CD4-positive, alpha-beta T cell treated with Interleukin-15 for 1 hour (primary cell): ENCODE results near the gene COX7A1.
"Not testable (repeated sequence)": the region's sequence is repeated elsewhere in the genome, so short reads cannot be mapped to it uniquely, and the experiment has no call there.

ENCODE experiments used
- DNase-seq: peaks from one replicate; pipeline ENCODE4 v3.0.0-alpha.2; 2020

Gene COX7A1

DNA sequence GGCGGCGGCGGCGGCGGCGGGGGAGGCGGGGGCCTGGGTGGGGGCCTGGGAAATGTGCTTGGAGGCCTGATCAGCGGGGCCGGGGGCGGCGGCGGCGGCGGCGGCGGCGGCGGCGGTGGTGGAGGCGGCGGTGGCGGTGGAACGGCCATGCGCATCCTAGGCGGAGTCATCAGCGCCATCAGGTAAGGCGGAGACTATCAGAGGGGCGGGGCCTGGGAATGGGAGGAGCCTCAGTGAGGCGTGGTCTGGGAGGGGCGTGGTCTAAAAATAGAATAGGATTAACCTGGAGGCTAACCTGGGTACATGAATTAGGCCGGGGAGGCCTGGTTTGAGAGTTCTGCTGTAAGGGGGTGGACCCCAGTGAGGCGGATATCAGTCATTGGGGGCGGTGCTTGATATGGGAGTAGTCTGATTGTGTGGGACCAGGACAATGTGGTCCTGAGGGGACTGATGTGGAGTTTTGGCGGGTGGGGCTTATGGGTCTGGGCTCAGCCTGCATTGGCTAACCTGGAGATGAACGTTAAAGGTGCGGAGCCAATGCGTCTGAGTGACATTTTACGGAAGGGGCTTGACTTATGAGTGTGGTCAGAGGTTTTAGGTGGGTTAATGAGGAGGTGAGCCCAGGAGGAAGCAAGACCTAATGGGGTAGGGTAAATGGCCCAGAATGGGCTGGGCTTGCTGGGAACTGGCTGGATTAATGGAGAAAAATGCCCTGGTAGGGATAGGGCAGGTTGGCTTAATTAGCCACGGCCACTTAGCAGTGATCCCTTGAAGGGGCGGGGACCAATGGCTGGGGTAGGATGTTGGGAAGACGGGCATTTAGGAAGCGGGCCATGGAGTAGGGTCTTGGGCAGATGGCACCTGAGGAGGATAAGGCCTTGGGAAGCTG, 11.0 kb downstream of the COX7A1 start:
- DNase-seq = peak; percentile 88

GRCh38 chr19:36140304-36141038, 11.8 kb downstream of the COX7A1 start:
- peak; percentile 72 for DNase-seq

DNA sequence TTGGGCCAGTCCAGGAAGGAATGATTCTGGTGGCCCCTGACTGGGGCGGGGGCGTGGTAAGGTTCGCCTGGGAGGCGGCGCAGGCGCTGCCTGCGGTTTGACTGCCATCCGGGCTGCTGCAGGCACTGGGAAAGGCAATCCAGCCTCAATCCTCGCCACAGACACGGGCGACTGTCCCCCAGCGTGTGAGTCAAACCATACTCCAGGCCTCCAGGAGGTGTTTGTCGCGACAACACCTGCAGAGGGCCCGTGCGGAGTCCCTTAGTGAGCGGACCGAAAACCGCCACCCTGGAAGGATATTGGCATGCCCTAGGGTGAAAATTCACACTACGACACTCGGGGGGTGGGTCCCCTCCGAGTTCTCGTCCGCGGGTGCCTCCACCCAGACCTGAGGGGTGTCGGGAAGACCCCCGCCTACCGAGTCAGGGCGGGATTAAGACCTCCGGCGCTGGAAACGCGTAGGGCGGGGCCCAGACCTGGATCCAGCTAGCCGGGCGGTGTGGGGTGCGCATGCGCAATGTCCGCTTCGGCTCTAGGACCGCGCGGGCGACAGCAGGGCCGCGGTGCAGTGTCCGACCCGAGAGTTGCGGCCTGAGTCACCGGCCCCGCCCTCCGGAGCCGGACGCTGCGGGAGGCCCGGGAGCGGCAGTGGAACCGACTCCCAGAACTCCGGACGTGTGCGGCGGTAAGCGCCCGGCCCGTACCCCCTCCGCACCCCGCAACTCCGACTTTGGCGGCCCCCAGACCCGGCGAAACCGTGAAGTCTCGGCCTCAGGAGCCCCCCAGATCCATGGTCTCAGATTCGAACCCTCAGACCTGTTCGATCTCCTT, 12.6 kb downstream of the COX7A1 start, which contains the start of gene CAPNS1:
CAPNS1 (plus strand) TSS at position 594 of the 831 bp plus-strand sequence. CDS start 946 bp downstream, outside the sequence.
- DNase-seq = peak; percentile 94

- no peak for DNase-seq
Observed at GRCh38 chr19:36139120-36139472, 13.2 kb downstream of the COX7A1 start.

DNA sequence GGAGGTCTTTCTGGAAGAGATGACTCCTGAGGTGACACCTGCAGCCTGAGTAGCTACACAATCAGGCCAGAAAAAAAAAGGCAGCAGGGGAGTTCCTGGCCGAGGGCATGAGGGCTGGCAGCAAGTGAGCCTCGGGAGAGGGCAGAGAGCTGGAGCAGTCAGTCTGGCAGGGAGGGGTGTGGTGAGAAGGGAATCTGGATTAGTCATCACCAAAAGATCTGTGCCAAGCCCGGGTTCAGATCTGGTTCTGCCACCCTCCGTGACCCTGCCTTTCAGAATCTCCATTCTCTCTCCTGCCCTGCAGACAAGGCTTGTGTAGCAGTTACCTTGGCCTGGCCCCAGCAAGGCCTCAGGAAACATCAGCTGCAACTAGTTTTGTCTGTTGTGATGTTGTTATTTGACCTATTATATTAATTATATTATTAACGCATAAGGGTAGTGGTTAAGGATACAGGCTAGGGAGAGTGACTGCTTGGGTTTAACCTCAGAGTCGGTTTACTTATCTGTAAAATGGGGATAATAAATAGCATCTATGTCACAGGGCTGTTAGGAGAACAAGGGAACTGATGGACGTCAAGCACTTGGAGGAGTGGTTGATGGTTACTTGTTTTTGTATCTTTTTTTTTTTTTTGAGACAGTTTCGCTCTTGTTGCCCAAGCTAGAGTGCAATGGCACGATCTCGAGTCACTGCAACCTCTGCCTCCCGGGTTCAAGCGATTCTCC, 15.1 kb downstream of the COX7A1 start:
- peak; percentile 36 for DNase-seq

- not testable (repeated sequence) for DNase-seq
Observed at GRCh38 chr19:36134867-36135266, 17.4 kb downstream of the COX7A1 start.

- DNase-seq = peak; percentile 67
Observed at GRCh38 chr19:36131221-36131620, 21.0 kb downstream of the COX7A1 start.

DNA sequence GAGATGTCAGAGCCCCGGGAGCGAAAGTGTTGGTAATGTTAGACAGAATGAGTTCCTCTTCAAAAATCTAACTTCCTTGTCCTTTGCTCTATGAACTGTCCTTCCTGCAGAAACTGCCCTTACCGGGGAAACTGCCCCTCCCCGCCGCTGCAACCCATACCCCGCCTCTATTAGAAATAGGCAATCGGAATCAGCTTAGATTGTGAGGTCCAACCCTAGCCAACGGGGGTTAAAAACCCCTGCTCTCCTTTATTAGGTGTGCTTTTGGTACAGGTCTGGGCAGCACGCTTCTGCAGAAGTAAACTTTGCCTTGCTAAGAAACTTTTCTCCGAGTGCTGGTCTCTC, 23.9 kb downstream of the COX7A1 start:
- DNase-seq = no peak

GRCh38 chr19:36125557-36125956, 26.7 kb downstream of the COX7A1 start:
- DNase-seq = no peak

DNA sequence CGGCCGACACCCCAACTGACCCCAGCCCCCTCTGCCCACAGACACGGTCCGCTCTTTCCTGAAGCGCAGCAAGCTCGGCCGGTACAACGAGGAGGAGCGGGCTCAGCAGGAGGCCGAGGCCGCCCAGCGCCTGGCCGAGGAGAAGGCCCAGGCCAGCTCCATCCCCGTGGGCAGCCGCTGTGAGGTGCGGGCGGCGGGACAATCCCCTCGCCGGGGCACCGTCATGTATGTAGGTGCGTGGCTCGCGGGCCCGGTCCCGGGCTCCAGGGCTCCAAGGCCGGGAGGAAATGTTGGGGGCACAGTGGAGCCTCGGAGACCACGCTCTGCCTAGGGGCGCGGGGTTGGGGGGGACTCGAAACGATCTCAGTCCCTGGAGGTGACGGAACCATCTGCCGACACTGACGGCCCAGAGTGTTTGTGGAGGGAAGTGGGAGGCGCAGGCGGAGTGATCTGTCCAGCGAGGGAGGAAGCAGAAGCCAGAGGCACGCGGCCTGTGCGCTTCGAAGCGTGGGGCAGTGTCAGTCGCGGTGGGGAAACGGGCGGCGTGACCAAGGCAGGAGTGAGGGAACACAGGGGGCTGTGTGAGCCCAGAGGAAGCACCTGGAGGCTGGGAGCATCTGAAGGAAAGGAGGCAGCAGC, 30.6 kb downstream of the COX7A1 start:
- DNase-seq = no peak

DNA sequence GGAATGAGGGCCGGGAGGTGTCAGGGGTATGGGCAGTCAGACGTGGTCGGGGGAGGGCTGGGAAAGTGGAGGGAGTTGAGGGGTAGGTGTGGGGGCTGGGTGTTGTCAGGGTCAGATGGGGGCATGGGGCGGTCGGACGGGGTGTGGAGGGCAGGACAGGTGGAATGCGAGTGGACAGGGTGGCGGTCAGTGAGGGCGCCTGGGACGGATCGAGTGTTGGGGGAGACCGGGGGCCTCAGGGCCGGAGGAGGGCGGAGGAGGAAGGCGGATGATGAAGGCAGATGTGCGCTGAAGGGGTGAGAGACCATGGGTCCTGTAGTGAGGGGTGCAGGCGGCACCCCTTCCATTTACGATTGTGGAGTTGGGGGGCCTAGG, 31.3 kb downstream of the COX7A1 start:
- DNase-seq = no peak

DNA sequence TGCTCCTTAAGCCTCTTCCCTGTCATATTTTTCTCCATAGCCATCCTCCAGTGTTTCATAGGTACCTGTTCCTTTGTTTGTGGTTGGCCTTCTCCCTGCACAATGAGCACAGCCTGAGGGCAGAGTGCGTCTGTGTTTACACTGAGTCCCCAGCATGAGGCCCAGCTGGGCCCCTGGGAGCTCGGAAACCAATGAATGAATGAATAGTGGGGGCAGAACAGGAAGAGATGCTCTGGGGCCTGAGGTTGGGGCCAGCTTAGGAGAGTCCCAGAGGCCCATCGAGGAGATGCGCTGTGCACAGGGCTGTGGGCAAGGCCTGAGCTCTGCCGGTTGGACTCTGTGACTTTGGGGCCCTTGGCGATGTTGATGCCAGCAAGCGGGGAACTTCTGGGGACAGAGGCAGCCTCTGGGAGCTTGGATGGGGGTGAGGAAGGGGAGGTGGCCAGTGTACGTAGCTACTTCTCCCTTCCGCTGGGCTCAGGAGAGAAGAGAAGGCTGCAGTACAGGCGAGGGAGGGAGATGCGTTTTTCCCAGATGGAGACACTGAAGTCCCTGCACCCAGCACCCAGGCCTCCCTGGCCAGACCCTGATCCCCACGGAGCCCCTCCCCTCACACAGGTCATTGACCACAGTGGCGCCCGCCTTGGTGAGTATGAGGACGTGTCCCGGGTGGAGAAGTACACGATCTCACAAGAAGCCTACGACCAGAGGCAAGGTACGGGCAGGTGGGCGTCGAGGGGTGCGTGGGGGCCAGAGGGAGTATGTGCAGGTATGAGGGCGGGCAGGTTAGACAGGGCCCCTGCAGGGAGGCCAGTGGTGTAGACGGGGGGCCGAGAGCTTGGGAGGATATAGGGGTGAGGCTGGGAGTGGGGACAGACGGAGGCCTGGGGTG, 31.9 kb downstream of the COX7A1 start:
- no peak for DNase-seq

GRCh38 chr19:36116344-36116637, 36.0 kb downstream of the COX7A1 start:
- DNase-seq = no peak

GRCh38 chr19:36115453-36116343, 36.5 kb downstream of the COX7A1 start, which contains the start of gene TBCB:
TSS of gene TBCB (plus strand) at chr19:36115468. CDS start at chr19:36115561, 93 bp downstream.
- DNase-seq = no peak

DNA sequence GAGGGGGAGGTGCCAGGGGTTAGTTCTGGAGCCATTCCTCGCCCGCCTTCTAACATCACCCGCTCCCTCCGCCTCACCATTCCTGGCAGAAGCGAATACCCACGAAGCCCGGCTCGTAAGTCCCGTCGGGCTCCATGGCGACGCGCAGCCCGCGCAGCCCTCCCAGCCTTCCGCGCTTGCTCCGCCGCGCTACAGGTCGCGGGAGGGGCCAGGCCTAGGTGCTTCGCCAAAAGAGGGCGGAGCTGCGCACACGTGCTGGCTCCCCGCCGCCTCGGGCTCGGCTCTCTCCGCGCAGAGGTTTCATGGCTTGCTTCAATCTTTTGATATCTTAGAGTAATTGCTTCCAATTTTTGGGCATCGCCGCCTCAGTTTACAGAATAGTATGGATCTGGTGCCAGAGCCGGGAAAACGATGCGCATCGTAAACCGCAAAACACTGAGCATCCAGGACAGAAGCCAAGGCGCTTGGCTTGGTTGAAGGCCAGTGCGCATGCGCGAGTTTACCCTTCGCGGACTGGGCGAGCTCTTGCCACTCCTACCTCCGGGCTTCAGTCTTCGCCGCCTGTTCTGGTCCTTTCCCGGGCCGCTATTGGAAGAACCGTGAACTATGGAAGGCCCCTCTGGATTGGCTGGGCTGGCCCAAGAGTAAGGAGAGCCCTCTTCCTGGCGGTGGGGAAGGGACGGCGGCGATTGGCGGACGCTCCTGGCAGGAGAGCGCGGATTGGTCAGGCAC, 37.4 kb downstream of the COX7A1 start, which contains the start of gene POLR2I:
POLR2I (minus strand) TSS at position 155 of the 732 bp plus-strand sequence; CDS start at position 136, 19 bp downstream.
- DNase-seq = peak; percentile 100

GRCh38 chr19:36113894-36114720, 38.1 kb downstream of the COX7A1 start:
- DNase-seq = no peak

- DNase-seq = no peak
Observed at GRCh38 chr19:36113425-36113824, 38.8 kb downstream of the COX7A1 start.

- DNase-seq = no peak
Observed at GRCh38 chr19:36112678-36113077, 39.6 kb downstream of the COX7A1 start.
